Endothelial cell (in vitro differentiated cells): Measurements from ENCODE around the gene TOPBP1. TPM values are rescaled to one million over a fixed set of nuclear protein-coding genes. Genes with fewer than 3 reads are reported as not detected.

Experiments
- DNase-seq: peaks from one replicate; pipeline ENCODE4 v3.0.0; 2021; ENCODE audit warnings: low spot score
- H3K27ac Mint-ChIP-seq: one replicate; pipeline ENCODE4 v1.8.0; 2021; ENCODE audit warnings: mixed read lengths, inconsistent platforms; ENCODE audit not compliant: unreplicated experiment
- H3K27me3 Mint-ChIP-seq: one replicate; pipeline ENCODE4 v1.8.0; 2021; ENCODE audit warnings: mild to moderate bottlenecking, moderate library complexity, mixed read lengths, inconsistent platforms; ENCODE audit not compliant: unreplicated experiment
- H3K36me3 Mint-ChIP-seq: one replicate; pipeline ENCODE4 v1.8.0; 2021; ENCODE audit warnings: mild to moderate bottlenecking, low read depth, mixed read lengths, inconsistent platforms; ENCODE audit not compliant: unreplicated experiment
- H3K4me1 Mint-ChIP-seq: one replicate; pipeline ENCODE4 v1.8.0; 2021; ENCODE audit warnings: mild to moderate bottlenecking, mixed read lengths, inconsistent platforms; ENCODE audit not compliant: unreplicated experiment
- H3K4me3 Mint-ChIP-seq: one replicate; pipeline ENCODE4 v1.8.0; 2021; ENCODE audit warnings: mild to moderate bottlenecking, mixed read lengths, inconsistent platforms; ENCODE audit not compliant: unreplicated experiment
- H3K9me3 Mint-ChIP-seq: one replicate; pipeline ENCODE4 v1.8.0; 2021; ENCODE audit warnings: mixed read lengths, inconsistent platforms; ENCODE audit not compliant: unreplicated experiment
- CTCF ChIP-seq: fragments of 200-600 bp; sonication (generic); IDR thresholded peaks from one replicate; pipeline ENCODE4 v1.5.0; 2021; ENCODE audit warnings: antibody characterized with exemption; ENCODE audit not compliant: unreplicated experiment
- total RNA-seq: library from RNA; stranded (reverse); fragmentation: NEBNext Ultra II Directional; extraction: Animal tissue kit (Norgen Biotek cat#: 25700); gene quantifications from one replicate; pipeline ENCODE4 v1.2.1, GENCODE V29; 2021; ENCODE audit not compliant: unreplicated experiment

The TOPBP1 gene
- total RNA-seq, 1 donor from 2014 or later = 43.2 TPM

- TF ChIP-seq CTCF = no peak
- Mint-ChIP-seq H3K27ac (no peak overlapping the region), H3K36me3 (peaks cover 9% of the 10 kb centered on the region), H3K27me3 (peaks cover 14% of the 10 kb centered on the region), H3K9me3 (no peaks in the 10 kb centered on the region), H3K4me3 (no peak overlapping the region), H3K4me1 (peaks cover 30% of the 10 kb centered on the region)
- no peak for DNase-seq
Measured at GRCh38 chr3:133570937-133571320, 90.8 kb downstream of the TOPBP1 start.

GRCh38 chr3:133570139-133570936, 91.4 kb downstream of the TOPBP1 start:
- H3K27ac Mint-ChIP-seq = peak overlapping the region; percentile 91

GRCh38 chr3:133568294-133569014, 93.3 kb downstream of the TOPBP1 start:
- Mint-ChIP-seq H3K27ac (no peak overlapping the region), H3K36me3 (no peaks in the 10 kb centered on the region), H3K4me3 (no peak overlapping the region), H3K4me1 (peaks cover 21% of the 10 kb centered on the region), H3K9me3 (no peaks in the 10 kb centered on the region), H3K27me3 (peaks cover 10% of the 10 kb centered on the region)
- no peak for DNase-seq
- TF ChIP-seq CTCF = no peak

More at GRCh38 chr3:133570139-133570936, 91.4 kb downstream of the TOPBP1 start:
- no peak overlapping the region for H3K4me3 Mint-ChIP-seq
- no peaks in the 10 kb centered on the region for H3K9me3 Mint-ChIP-seq
- peaks cover 14% of the 10 kb centered on the region for H3K27me3 Mint-ChIP-seq
- H3K36me3 Mint-ChIP-seq = peaks cover 8% of the 10 kb centered on the region
- peaks cover 26% of the 10 kb centered on the region for H3K4me1 Mint-ChIP-seq
- no peak for DNase-seq
- TF ChIP-seq CTCF = no peak

- no peak for TF ChIP-seq CTCF
- Mint-ChIP-seq H3K4me1 (peaks cover 5% of the 10 kb centered on the region), H3K36me3 (no peaks in the 10 kb centered on the region), H3K27ac (no peak overlapping the region), H3K27me3 (peaks cover 1% of the 10 kb centered on the region), H3K9me3 (no peaks in the 10 kb centered on the region), H3K4me3 (no peak overlapping the region)
- DNase-seq = no peak
Measured at GRCh38 chr3:133563816-133564215, 97.9 kb downstream of the TOPBP1 start.

GRCh38 chr3:133563186-133563591, 98.6 kb downstream of the TOPBP1 start:
- Mint-ChIP-seq H3K27me3 (peaks cover 1% of the 10 kb centered on the region), H3K4me1 (peaks cover 5% of the 10 kb centered on the region), H3K36me3 (no peaks in the 10 kb centered on the region), H3K4me3 (no peak overlapping the region), H3K27ac (no peak overlapping the region), H3K9me3 (no peaks in the 10 kb centered on the region)
- TF ChIP-seq CTCF = no peak
- no peak for DNase-seq
